ENCODE data around the gene KCNK6. TPM values are rescaled to one million over a fixed set of nuclear protein-coding genes. Genes with fewer than 3 reads are reported as not detected.

KCNK6 gene
- total RNA-seq, 1 experiment from 2014 or later = 6.1 TPM

- H3K27ac Mint-ChIP-seq (ENCODE audit: unreplicated experiment) = no peak overlapping the region
- H3K27me3 Mint-ChIP-seq (ENCODE audit: insufficient read depth, unreplicated experiment) = no peaks in the 10 kb centered on the region
- peaks cover 86% of the 10 kb centered on the region for H3K36me3 Mint-ChIP-seq (ENCODE audit: insufficient read depth, unreplicated experiment)
- no peak for DNase-seq
- peaks cover 49% of the 10 kb centered on the region for H3K4me1 Mint-ChIP-seq (ENCODE audit: low read depth, unreplicated experiment)
- H3K4me3 ChIP-seq (ENCODE audit: low read depth, low read length) = no peak overlapping the region
- H3K9me3 ChIP-seq = no peaks in the 10 kb centered on the region
- no TSS peak for BruUV-seq (replicated peaks)
- intact Hi-C loops (cut with micrococcal nuclease; ENCODE audit: unreplicated experiment) = loop anchor here (5.0 kb wide), 1 partner anchor 32 kb away; no protein-coding TSS in a partner anchor
- peaks cover 70% of the 10 kb centered on the region for H3K4me1 ChIP-seq
- POLR2A ChIA-PET = interaction anchor here (1.8 kb wide), 1 partner anchor 9 kb away, joined by 9 read pairs; no protein-coding TSS in a partner anchor
- no peaks in the 10 kb centered on the region for H3K27me3 ChIP-seq (replicated peaks; ENCODE audit: control insufficient read depth, insufficient read depth, low read length)
- CTCF ChIA-PET = interaction anchor here (0.7 kb wide), 1 partner anchor 136 kb away, joined by 3 read pairs; no protein-coding TSS in a partner anchor
- no peak for TF ChIP-seq CTCF (IDR thresholded peaks at IDR 0.05; ENCODE audit: insufficient read depth in 1 of 2, low read depth in 1 of 2, low read length in 1 of 2, severe bottlenecking in 1 of 2, unreplicated experiment in 1 of 2)
- H3K4me3 Mint-ChIP-seq (ENCODE audit: unreplicated experiment) = no peak overlapping the region
- no peaks in the 10 kb centered on the region for H3K9me3 Mint-ChIP-seq (ENCODE audit: unreplicated experiment)
- H3K36me3 ChIP-seq (ENCODE audit: control insufficient read depth, insufficient read depth, low read length) = no peaks in the 10 kb centered on the region; the same call in 1 of the 2 replicates
These were observed 44.9 kb upstream of the KCNK6 start for GRCh38 chr19:38274739-38275138.

- Mint-ChIP-seq H3K27ac (ENCODE audit: unreplicated experiment) (peak overlapping the region; percentile 72), H3K4me1 (ENCODE audit: low read depth, unreplicated experiment) (peaks cover 35% of the 10 kb centered on the region), H3K27me3 (ENCODE audit: insufficient read depth, unreplicated experiment) (no peaks in the 10 kb centered on the region), H3K36me3 (ENCODE audit: insufficient read depth, unreplicated experiment) (peaks cover 83% of the 10 kb centered on the region), H3K4me3 (ENCODE audit: unreplicated experiment) (peak overlapping the region; percentile 35), H3K9me3 (ENCODE audit: unreplicated experiment) (no peaks in the 10 kb centered on the region)
- no TSS peak for BruUV-seq (replicated peaks)
- Histone ChIP-seq H3K27me3 (replicated peaks; ENCODE audit: control insufficient read depth, insufficient read depth, low read length) (no peaks in the 10 kb centered on the region), H3K4me3 (ENCODE audit: low read depth, low read length) (no peak overlapping the region), H3K9me3 (no peaks in the 10 kb centered on the region), H3K36me3 (ENCODE audit: control insufficient read depth, insufficient read depth, low read length) (peaks cover 3% of the 10 kb centered on the region), H3K4me1 (peaks cover 56% of the 10 kb centered on the region)
- intact Hi-C loops (cut with micrococcal nuclease; ENCODE audit: unreplicated experiment) = loop anchor here (1.0 to 5.0 kb wide), 3 partner anchors 13 to 39 kb away; partner anchors contain the start of gene SPINT2
- no peak for DNase-seq
- ChIA-PET POLR2A (interaction anchor here (0.8 to 1.4 kb wide), 3 partner anchors 9 to 13 kb away, joined by 3 to 9 read pairs (median 8); partner anchors contain the start of gene SPINT2), CTCF (interaction anchor here (0.6 to 0.9 kb wide), 3 partner anchors 12 to 126 kb away, joined by 3 to 4 read pairs (median 3); partner anchors contain the start of gene FAM98C)
- TF ChIP-seq CTCF (IDR thresholded peaks at IDR 0.05; ENCODE audit: insufficient read depth in 1 of 2, low read depth in 1 of 2, low read length in 1 of 2, severe bottlenecking in 1 of 2, unreplicated experiment in 1 of 2) = no peak
These were observed 42.6 kb upstream of the KCNK6 start for GRCh38 chr19:38276942-38277517.

- no peak for TF ChIP-seq CTCF (IDR thresholded peaks at IDR 0.05; ENCODE audit: insufficient read depth in 1 of 2, low read depth in 1 of 2, low read length in 1 of 2, severe bottlenecking in 1 of 2, unreplicated experiment in 1 of 2)
- Histone ChIP-seq H3K4me1 (peaks cover 51% of the 10 kb centered on the region), H3K9me3 (no peaks in the 10 kb centered on the region), H3K27me3 (replicated peaks; ENCODE audit: control insufficient read depth, insufficient read depth, low read length) (no peaks in the 10 kb centered on the region), H3K4me3 (ENCODE audit: low read depth, low read length) (no peak overlapping the region), H3K36me3 (ENCODE audit: control insufficient read depth, insufficient read depth, low read length) (peaks cover 3% of the 10 kb centered on the region)
- Mint-ChIP-seq H3K4me1 (ENCODE audit: low read depth, unreplicated experiment) (peaks cover 30% of the 10 kb centered on the region), H3K27ac (ENCODE audit: unreplicated experiment) (peak overlapping the region; percentile 72), H3K27me3 (ENCODE audit: insufficient read depth, unreplicated experiment) (no peaks in the 10 kb centered on the region), H3K9me3 (ENCODE audit: unreplicated experiment) (no peaks in the 10 kb centered on the region), H3K36me3 (ENCODE audit: insufficient read depth, unreplicated experiment) (peaks cover 83% of the 10 kb centered on the region), H3K4me3 (ENCODE audit: unreplicated experiment) (peak overlapping the region; percentile 35)
- ChIA-PET POLR2A (interaction anchor here (0.5 to 1.4 kb wide), 4 partner anchors 9 to 370 kb away, joined by 3 to 9 read pairs (median 6); partner anchors contain the start of genes ACTN4 and SPINT2), CTCF (interaction anchor here (0.9 kb wide), 2 partner anchors 11 to 126 kb away, joined by 3 read pairs; partner anchors contain the start of gene FAM98C)
- peak in 1 of 2 experiments; percentile 73 for DNase-seq
- BruUV-seq (replicated peaks) = no TSS peak
- intact Hi-C loops (cut with micrococcal nuclease; ENCODE audit: unreplicated experiment) = loop anchor here (1.0 to 5.0 kb wide), 3 partner anchors 13 to 39 kb away; partner anchors contain the start of gene SPINT2
These were observed 42.1 kb upstream of the KCNK6 start for GRCh38 chr19:38277549-38277948.

All from Caco-2 (cell line).